ENCODE results near the gene PBX3. TPM values are rescaled to one million over a fixed set of nuclear protein-coding genes. Genes with fewer than 3 reads are reported as not detected.

Gene PBX3
- total RNA-seq, 1 experiment from 2014 or later, result 39.0 TPM

DNA sequence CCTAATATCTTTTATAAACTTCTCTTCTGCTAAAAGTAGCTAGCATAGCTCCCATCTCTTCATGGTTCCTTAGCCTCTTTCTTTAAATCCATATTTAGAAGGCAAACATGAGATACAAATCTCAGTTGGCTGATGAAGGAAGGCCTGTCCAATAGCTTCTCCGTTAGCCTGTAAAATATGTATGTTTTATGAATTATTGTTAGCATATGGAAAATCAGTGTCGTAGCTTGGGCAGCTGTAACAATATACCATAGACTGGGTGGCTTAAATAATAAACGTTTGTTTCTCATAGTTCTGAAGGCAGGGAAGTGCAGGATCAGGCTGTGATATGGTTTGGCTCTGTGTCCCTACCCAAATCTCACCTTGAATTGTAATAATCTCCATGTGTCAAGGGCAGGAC lies 63.8 kb downstream of the PBX3 start:
- no peak overlapping the region for H3K4me3 ChIP-seq (ENCODE audit: low read depth in 2 of 2, low read length in 2 of 2)
- in situ Hi-C loops (cut with HindIII; ENCODE audit: low pct_unique_long_range_greater_than_20kb, low sequenced_read_pairs), result no loop called here
- no TSS peak for BruUV-seq (replicated peaks)
- H3K4me1 ChIP-seq (ENCODE audit: control insufficient read depth, insufficient read depth, low read length), result no peaks in the 10 kb centered on the region
- intact Hi-C loops (cut with micrococcal nuclease; ENCODE audit: unreplicated experiment), result no loop called here
- no peaks in the 10 kb centered on the region for H3K9me3 ChIP-seq (ENCODE audit: control insufficient read depth, insufficient read depth, low read depth, low read length)
- POLR2A ChIA-PET, result no interaction called here
- TF ChIP-seq, protein P1, sequence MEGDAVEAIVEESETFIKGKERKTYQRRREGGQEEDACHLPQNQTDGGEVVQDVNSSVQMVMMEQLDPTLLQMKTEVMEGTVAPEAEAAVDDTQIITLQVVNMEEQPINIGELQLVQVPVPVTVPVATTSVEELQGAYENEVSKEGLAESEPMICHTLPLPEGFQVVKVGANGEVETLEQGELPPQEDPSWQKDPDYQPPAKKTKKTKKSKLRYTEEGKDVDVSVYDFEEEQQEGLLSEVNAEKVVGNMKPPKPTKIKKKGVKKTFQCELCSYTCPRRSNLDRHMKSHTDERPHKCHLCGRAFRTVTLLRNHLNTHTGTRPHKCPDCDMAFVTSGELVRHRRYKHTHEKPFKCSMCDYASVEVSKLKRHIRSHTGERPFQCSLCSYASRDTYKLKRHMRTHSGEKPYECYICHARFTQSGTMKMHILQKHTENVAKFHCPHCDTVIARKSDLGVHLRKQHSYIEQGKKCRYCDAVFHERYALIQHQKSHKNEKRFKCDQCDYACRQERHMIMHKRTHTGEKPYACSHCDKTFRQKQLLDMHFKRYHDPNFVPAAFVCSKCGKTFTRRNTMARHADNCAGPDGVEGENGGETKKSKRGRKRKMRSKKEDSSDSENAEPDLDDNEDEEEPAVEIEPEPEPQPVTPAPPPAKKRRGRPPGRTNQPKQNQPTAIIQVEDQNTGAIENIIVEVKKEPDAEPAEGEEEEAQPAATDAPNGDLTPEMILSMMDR (IDR thresholded peaks at IDR 0.05), result no peak
- DNase-seq (ENCODE audit: low read depth, low spot score) (no peak), ATAC-seq (no peak)
- no peaks in the 10 kb centered on the region for H3K27me3 ChIP-seq (ENCODE audit: control insufficient read depth, insufficient read depth, low read length)
- H3K36me3 ChIP-seq (ENCODE audit: control insufficient read depth, insufficient read depth, low read length), result no peaks in the 10 kb centered on the region
- H3K27ac ChIP-seq (ENCODE audit: low read length), result no peak overlapping the region
- CTCF ChIA-PET, result no interaction called here

DNA sequence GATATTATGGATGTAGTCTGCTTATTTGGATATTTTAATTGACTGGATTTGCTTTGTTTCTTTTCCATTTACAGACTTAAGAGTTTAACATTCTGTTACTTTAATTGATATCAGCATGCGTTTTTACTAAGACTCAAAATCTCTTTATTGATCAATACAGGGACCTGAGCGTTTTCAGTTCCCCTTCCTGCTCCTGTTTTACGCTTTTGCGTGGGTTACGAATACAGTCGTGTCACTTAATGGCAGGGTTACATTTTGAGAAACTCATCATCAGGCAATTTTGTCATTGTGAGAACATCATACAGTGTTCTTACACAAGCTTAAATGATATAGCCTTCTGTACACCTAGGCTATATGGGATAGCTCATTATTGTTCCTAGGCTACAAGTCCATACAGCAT lies 65.2 kb downstream of the PBX3 start:
- intact Hi-C loops (cut with micrococcal nuclease; ENCODE audit: unreplicated experiment), result no loop called here
- Histone ChIP-seq H3K36me3 (ENCODE audit: control insufficient read depth, insufficient read depth, low read length) (no peaks in the 10 kb centered on the region), H3K4me3 (ENCODE audit: low read depth in 2 of 2, low read length in 2 of 2) (no peak overlapping the region), H3K27ac (ENCODE audit: low read length) (no peak overlapping the region), H3K27me3 (ENCODE audit: control insufficient read depth, insufficient read depth, low read length) (no peaks in the 10 kb centered on the region), H3K9me3 (ENCODE audit: control insufficient read depth, insufficient read depth, low read depth, low read length) (no peaks in the 10 kb centered on the region), H3K4me1 (ENCODE audit: control insufficient read depth, insufficient read depth, low read length) (no peaks in the 10 kb centered on the region)
- DNase-seq (ENCODE audit: low read depth, low spot score) (no peak), ATAC-seq (no peak)
- POLR2A ChIA-PET, result no interaction called here
- TF ChIP-seq, protein P1 (IDR thresholded peaks at IDR 0.05), result no peak
- no peak for TF ChIP-seq SIN3A (IDR thresholded peaks at IDR 0.05; ENCODE audit: borderline replicate concordance, insufficient read depth, low read depth, low read length)
- no peak for TF ChIP-seq POLR2AphosphoS5 (IDR thresholded peaks at IDR 0.05; ENCODE audit: low read depth, low read length)
- TF ChIP-seq, protein P2, sequence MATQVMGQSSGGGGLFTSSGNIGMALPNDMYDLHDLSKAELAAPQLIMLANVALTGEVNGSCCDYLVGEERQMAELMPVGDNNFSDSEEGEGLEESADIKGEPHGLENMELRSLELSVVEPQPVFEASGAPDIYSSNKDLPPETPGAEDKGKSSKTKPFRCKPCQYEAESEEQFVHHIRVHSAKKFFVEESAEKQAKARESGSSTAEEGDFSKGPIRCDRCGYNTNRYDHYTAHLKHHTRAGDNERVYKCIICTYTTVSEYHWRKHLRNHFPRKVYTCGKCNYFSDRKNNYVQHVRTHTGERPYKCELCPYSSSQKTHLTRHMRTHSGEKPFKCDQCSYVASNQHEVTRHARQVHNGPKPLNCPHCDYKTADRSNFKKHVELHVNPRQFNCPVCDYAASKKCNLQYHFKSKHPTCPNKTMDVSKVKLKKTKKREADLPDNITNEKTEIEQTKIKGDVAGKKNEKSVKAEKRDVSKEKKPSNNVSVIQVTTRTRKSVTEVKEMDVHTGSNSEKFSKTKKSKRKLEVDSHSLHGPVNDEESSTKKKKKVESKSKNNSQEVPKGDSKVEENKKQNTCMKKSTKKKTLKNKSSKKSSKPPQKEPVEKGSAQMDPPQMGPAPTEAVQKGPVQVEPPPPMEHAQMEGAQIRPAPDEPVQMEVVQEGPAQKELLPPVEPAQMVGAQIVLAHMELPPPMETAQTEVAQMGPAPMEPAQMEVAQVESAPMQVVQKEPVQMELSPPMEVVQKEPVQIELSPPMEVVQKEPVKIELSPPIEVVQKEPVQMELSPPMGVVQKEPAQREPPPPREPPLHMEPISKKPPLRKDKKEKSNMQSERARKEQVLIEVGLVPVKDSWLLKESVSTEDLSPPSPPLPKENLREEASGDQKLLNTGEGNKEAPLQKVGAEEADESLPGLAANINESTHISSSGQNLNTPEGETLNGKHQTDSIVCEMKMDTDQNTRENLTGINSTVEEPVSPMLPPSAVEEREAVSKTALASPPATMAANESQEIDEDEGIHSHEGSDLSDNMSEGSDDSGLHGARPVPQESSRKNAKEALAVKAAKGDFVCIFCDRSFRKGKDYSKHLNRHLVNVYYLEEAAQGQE (IDR thresholded peaks at IDR 0.05; ENCODE audit: insufficient read depth in 1 of 2, low read depth in 2 of 2, low read length in 1 of 2), result no peak
- no peak for TF ChIP-seq TCF7L2 (IDR thresholded peaks at IDR 0.05; ENCODE audit: low read depth, low read length)
- BruUV-seq (replicated peaks), result no TSS peak
- CTCF ChIA-PET, result no interaction called here
- in situ Hi-C loops (cut with HindIII; ENCODE audit: low pct_unique_long_range_greater_than_20kb, low sequenced_read_pairs), result no loop called here

DNA sequence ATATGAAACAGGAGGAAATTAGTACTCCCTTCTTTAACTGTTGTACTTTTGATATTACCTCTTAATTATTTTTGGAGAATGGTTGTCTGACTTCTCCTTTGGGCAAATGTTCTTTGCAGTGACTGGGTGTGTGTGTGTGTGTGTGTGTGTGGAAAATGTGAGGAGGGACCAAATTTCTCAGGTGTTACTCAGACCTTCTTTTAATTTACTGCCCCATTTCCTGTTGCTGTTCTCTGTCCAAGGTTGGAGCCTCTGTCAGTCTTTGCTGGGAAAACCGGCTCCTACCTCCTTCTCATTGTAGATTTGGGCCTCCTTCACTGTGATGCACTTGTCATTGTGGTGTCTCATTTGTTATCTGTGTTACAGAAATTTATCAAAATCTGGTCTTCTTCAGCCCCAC lies 68.4 kb downstream of the PBX3 start:
- Histone ChIP-seq H3K27me3 (ENCODE audit: control insufficient read depth, insufficient read depth, low read length) (no peaks in the 10 kb centered on the region), H3K27ac (ENCODE audit: low read length) (no peak overlapping the region), H3K36me3 (ENCODE audit: control insufficient read depth, insufficient read depth, low read length) (no peaks in the 10 kb centered on the region; the same call in 1 of the 2 replicates), H3K4me3 (ENCODE audit: low read depth in 2 of 2, low read length in 2 of 2) (no peak overlapping the region), H3K4me1 (ENCODE audit: control insufficient read depth, insufficient read depth, low read length) (peaks cover 7% of the 10 kb centered on the region; the same call in 1 of the 2 replicates), H3K9me3 (ENCODE audit: control insufficient read depth, insufficient read depth, low read depth, low read length) (no peaks in the 10 kb centered on the region)
- ATAC-seq (no peak), DNase-seq (ENCODE audit: low read depth, low spot score) (peak; percentile 15)
- in situ Hi-C loops (cut with HindIII; ENCODE audit: low pct_unique_long_range_greater_than_20kb, low sequenced_read_pairs) (no loop called here), intact Hi-C loops (cut with micrococcal nuclease; ENCODE audit: unreplicated experiment) (no loop called here)
- BruUV-seq (replicated peaks), result no TSS peak
- TF ChIP-seq, protein P1 (IDR thresholded peaks at IDR 0.05), result no peak
- TF ChIP-seq TCF7L2 (IDR thresholded peaks at IDR 0.05; ENCODE audit: low read depth, low read length), result no peak
- no peak for TF ChIP-seq POLR2AphosphoS5 (IDR thresholded peaks at IDR 0.05; ENCODE audit: low read depth, low read length)
- no peak for TF ChIP-seq SIN3A (IDR thresholded peaks at IDR 0.05; ENCODE audit: borderline replicate concordance, insufficient read depth, low read depth, low read length)
- TF ChIP-seq, protein P2 (IDR thresholded peaks at IDR 0.05; ENCODE audit: insufficient read depth in 1 of 2, low read depth in 2 of 2, low read length in 1 of 2), result no peak
- ChIA-PET CTCF (no interaction called here), POLR2A (no interaction called here)
